ENCODE data around the gene TNS3.

TNS3 gene

DNA sequence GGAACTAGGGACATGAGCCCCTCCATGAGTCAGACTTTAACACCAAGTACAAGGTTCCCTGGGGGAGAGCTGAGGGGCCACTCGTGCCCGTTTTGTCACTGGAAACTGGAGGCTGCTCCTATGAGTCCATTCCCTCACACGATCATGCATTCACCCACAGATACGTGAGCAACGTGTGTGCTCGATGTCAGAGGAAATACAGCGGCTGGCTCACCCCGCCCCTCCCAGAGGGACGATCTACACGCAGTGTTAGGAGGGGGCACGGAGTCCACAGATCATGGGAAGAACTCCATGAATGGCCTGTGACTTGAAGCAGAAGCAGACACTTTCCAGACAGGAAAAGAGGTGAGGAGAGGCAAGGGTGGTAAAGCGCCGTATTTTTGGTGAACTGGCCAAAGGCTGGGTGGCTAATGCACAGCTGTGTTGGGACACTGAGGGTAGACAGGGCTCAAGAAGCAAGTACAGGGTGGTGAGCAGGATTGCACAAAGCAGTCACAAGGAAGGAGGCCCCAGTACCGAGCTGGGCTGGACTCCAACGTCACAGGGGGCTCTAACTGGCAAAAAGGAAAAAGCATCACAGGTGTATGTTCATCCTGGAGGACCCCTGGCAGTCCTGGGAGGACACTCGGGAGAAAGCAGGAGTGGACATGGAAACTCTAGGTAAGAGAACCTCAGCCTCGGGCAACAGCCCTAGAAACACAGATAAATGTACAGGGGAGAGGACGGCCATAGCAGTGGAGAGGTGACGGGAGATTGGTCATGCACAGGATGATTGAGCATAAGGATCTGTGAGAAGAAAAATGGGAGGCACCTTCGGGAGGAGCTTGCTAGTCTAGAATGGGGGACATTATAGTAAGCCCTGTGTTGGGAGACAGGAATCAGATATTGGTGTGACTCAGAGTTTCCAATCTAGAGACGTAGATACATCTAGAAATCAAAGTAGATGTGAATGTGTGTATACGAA is 41.2 kb downstream of the TNS3 start:
- no peak for DNase-seq (ENCODE audit: low read depth)

DNA sequence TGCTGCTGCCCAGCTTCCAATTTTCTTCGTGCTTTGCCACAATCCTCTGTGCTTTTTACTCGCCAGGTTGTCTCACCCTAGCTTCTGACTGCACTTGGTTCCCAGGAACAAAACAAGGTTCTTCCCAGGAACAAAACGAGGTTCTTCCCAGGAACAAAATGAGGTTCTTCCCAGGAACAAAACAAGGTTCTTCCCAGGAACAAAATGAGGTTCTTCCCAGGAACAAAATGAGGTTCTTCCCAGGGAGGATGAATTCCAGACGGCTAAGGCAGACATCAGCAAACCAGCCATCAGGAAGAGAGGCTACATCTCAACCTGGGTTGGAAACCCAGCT is 41.9 kb downstream of the TNS3 start:
- no peak for DNase-seq (ENCODE audit: low read depth)

DNA sequence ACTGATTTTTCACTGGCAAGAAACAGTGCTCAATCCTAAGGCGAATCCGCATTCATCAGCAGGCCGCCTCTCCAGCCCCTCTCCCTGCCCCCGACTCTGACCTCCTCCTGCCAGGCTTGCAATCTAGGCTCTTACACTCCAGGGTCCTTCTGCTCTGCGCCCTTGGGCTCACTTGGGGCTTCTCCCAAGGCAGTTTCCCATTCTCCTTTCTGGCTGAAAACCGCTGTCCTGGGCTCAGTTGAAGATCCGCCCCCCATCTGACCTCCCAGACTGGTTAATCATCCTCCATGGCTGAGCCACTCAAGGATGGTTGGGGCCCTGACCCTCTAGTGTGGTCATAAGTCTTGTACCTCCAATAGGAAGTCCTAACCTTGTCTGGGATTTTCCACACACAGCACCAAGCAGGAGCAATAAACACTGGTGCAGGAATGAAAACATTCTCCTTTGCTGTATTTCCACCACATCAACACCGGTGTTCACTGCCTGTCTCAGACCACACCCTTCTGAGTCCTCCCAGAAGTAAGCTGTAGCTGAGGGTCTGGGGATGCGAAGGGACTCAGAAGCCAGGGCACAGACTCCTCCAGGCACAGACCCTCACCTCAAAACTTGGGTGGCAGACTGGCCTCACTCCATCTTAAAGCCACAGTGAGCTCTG is 42.4 kb downstream of the TNS3 start:
- DNase-seq (ENCODE audit: low read depth) = peak; percentile 81

- no peak for DNase-seq (ENCODE audit: low read depth)
Measured at GRCh38 chr7:47538846-47539311, 43.0 kb downstream of the TNS3 start.

GRCh38 chr7:47537716-47538675 is 43.9 kb downstream of the TNS3 start:
- DNase-seq (ENCODE audit: low read depth) = no peak

- DNase-seq (ENCODE audit: low read depth) = peak; percentile 72
Measured at GRCh38 chr7:47536661-47537611, 45.0 kb downstream of the TNS3 start.

DNA sequence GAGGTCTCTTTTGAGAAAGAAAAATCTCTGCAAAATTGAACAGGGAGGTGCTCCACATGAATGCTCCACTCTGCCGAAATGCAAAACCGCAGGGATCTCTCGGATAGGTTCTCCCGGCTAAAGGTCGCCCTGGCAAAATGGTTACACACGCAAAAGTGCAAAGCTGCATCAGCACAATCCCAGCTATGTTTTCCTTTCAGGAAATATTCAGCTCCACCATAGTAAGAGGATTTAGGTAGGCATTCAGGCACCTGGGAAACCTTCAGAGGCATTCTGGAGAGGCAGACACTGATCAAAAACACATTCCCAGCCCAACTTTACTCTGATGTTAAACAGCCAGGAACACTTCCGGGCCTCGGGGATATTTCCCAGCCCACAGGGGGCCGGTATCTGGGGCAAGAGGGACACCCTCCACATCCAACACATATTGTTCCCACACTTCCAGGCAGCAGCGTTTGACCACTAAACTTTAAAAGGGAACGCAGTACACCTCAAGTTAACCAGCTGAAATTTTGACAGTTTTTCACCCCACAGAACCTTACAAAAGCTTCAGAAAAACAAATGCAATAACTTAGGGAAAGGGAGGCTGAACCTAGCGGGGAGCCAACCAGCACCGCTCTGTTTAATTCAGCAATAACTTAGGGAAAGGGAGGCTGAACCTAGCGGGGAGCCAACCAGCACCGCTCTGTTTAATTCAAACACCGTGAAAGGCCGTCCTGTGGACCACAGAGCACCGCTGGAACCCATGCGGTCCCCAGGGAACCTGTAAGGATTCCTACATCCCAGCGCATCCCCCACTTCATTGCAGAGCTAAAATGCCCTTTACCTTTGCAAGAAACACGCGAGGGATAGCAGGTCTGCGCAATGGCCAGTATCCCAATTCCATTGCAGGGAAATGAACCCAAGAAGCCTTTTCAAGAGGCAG is 45.9 kb downstream of the TNS3 start:
- DNase-seq (ENCODE audit: low read depth) = no peak

GRCh38 chr7:47535035-47535703 is 46.7 kb downstream of the TNS3 start:
- DNase-seq (ENCODE audit: low read depth) = peak; percentile 87

GRCh38 chr7:47534322-47535034 is 47.4 kb downstream of the TNS3 start:
- peak; percentile 43 for DNase-seq (ENCODE audit: low read depth)

DNA sequence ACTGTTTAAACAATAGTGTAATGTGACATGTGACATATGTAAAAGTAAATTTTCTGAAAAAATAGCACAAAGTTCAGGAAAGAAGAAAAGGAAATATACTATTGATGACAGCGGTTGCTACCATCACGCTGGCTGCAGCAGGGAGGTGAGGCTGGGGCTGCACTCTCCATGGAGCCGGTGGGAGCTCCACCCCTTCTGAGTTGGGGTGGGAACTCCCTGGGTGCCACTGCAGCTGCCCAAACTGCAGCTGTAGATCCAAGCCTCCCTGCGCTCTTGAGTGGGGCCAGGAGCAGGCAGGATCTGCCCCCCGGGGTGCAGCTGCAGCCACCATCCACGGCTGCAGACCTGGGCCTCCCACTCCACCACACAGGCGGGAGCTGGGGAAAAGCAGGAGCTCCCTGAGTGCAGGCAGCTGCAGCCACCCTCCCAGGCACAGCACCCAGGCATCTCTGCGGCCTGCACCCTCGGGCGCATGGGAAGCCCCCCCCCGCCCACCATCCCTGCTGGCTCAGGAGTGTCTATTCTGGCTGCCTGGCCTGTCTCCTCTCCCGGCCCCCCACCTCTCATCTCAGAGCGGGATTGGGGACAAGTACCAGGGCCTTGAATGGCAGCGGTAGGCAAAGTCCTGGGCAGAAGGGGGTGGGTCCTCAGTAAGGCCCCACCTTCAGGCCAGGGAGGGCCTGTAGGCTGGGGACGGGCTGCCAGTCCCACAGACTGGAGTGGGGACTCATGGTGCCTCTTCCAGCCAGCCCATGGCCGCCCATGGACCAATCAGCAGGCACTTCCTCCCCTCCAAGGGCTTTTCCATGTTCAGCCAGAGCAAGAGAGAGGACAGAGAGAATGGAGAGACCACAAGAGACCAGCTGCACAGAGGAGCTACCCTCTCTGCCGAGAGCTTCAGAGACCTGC is 50.1 kb downstream of the TNS3 start:
- no peak for DNase-seq (ENCODE audit: low read depth)

DNA sequence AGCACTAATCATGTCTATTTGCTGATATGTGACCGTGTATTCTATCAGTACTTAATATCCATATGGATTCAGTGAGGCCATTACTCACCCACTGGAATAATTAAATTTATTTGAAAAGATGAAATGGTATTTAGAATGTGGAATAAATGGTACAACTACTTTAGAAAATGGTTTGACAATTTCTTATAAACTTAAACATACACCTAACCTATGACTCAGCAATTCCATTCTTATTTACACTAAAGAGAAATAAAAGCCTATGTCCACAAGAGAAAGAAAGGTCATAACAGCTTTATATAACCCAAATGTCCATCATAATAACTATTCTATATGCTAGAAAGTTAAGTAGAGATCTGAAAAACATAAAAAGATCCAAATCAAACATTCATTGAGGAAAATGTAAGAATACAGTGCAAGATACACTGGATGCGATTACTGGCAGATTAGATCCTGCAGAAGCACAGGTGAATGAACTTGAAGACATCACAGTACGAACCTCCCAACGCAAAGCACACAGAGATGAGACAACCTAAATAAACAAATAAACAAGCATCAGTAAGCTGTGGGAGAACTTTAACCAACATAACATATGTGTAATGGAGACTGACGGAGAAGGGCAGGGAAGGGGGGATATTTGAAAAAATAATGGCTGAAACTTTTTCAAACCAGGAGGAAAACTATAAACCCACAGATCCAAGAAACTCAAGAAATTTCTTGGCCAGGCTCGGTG is 51.9 kb downstream of the TNS3 start:
- no peak for DNase-seq (ENCODE audit: low read depth)

DNA sequence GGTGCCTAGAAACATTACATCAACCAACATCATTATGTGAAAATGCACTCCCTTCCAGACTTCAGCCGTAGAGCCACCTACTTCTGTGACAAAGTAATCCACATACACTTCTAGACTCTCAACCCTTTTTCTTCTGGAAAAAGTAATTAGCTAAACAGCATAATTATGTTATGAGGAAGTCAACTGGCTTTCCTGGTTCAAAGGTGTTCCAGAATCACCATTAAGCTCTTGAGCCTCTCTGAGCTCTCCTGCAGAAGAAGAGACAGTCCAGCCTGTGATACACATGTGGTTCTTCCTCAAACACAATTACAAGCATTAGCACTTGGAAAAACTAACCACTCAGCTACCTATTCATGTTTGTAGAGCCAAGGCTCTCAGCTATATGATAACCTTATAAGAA is 52.5 kb downstream of the TNS3 start:
- DNase-seq (ENCODE audit: low read depth) = no peak

- DNase-seq (ENCODE audit: low read depth) = no peak
Measured at GRCh38 chr7:47528471-47528870, 53.4 kb downstream of the TNS3 start.

DNA sequence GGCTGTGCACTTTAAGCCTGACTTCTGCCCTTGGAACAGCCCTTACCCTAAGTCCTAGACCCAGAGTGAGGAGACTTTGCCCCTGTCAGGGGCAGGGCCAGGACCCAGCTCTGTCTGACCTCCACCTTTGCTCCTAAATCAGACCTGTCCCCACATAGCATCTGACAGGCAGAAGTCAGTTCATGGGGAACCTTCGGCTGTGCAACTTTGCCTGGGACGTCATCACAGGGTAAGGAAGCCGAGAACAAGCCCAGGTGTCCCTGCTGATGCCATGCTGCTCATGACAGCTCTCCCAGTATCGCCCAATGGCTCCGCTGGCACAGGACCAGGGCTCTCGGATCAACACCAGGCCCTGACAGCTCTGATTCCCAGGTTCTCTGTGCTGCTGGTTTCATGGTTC is 55.4 kb downstream of the TNS3 start:
- no peak for DNase-seq (ENCODE audit: low read depth)

DNA sequence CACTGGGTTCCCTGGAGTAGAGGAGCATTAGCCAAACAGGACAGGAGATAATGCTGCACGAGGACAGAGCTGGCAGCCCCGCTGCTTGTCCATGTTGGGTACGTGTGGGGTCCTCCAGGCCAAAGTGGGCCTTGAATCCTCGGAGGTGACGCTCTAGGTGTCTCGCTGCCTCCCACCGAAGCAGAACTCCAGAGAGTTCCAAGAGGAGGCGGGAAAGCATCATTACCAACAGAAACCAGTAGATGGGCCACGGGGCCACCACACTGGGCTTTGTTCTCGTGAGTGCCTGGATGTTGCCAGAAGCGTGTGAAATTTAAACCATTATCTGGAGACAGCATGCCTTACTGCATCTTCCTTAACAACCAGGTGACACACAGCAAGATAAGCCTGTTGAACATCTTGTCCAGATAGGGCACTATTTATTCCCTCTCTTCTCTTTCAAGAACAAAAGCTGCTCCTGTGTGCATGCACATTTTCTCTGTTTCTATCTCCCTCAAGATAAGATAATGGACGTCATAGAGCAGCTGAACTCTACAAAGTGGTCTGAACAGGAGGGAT is 56.8 kb downstream of the TNS3 start:
- no peak for DNase-seq (ENCODE audit: low read depth)

- DNase-seq (ENCODE audit: low read depth) = no peak
Measured at GRCh38 chr7:47523401-47523800, 58.5 kb downstream of the TNS3 start.

All from iris pigment epithelial cell (primary cell).